Sigmoid colon (tissue), 7 donors: ENCODE measurements around the gene STOX2. TPM values are rescaled to one million over a fixed set of nuclear protein-coding genes. Genes with fewer than 3 reads are reported as not detected.
A peak's percentile ranks its signal among the peaks of the same experiment; 100 is the strongest.

Experiments used
- DNase-seq: peaks from one replicate; pipeline ENCODE4 v3.0.0-alpha.2; 2019
- H3K27ac ChIP-seq, 4 donors: fragments of 200-600 bp; sonication (generic); one replicate each; pipeline ENCODE4 v1.5.1; 2016 to 2019; ENCODE audit warnings: mild to moderate bottlenecking in 1 of 4
- H3K27me3 ChIP-seq, 3 donors: fragments of 200-600 bp; sonication (generic); one replicate each; pipeline ENCODE4 v1.5.1; 2019; ENCODE audit warnings: mild to moderate bottlenecking in 1 of 3
- H3K36me3 ChIP-seq, 4 donors: fragments of 200-600 bp; sonication (generic); one replicate each; pipeline ENCODE4 v1.5.1; 2016 to 2019
- H3K4me1 ChIP-seq, 4 donors: fragments of 200-600 bp; sonication (generic); one replicate each; pipeline ENCODE4 v1.5.1; 2017 to 2019
- H3K4me3 ChIP-seq, 4 donors: fragments of 200-600 bp; sonication (generic); one replicate each; pipeline ENCODE4 v1.5.1; 2017 to 2019; ENCODE audit warnings: mild to moderate bottlenecking in 2 of 4, moderate library complexity in 1 of 4
- H3K9me3 ChIP-seq, 4 donors: fragments of 200-600 bp in 3 of 4; sonication (generic) in 3 of 4; one replicate each; pipeline versions ENCODE4 v1.5.1 to v1.6.1; 2013 to 2019
- EP300 ChIP-seq, 4 donors: sonication (generic); formaldehyde crosslinking; IDR thresholded peaks; one replicate each; pipeline ENCODE4 v1.6.1; 2017; ENCODE audit warnings: antibody characterized with exemption in 4 of 4
- POLR2A ChIP-seq, 2 donors: fragments of 450-650 bp; IDR thresholded peaks; one replicate each; pipeline ENCODE4 v1.6.1; 2016; ENCODE audit warnings: antibody characterized with exemption in 2 of 2, mild to moderate bottlenecking in 2 of 2, moderate library complexity in 2 of 2
- POLR2AphosphoS5 ChIP-seq, 4 donors: sonication (generic); formaldehyde crosslinking; IDR thresholded peaks; one replicate each; pipeline ENCODE4 v1.6.1; 2017; ENCODE audit warnings: antibody characterized with exemption in 4 of 4
- WGBS, 2 donors: extraction: QIAGEN DNeasy Blood & Tissue Kit; methylation state at CpG; one replicate each; pipeline ENCODE4 v1.1.7; 2013; 5-methylcytosine and 5-hydroxymethylcytosine counted together
- intact Hi-C: fragments of 100-400 bp; cut with DNase I; formaldehyde crosslinking; loops from one replicate; pipeline ENCODE4 v1.15.1; 2023
- polyA plus RNA-seq, 3 donors: library from polyadenylated mRNA; stranded (reverse); fragments of 200-250 nt; gene quantifications; one replicate each; pipeline ENCODE4 v1.2.3, GENCODE V29; 2013
- total RNA-seq, 4 donors: library from RNA; depleted of rRNA; stranded (reverse); fragments of >200 nt; gene quantifications; one replicate each; pipeline ENCODE4 v1.1.0, GENCODE V29; 2016
- TF ChIP-seq, protein P1 (sequence below), 4 experiments: fragments of 450-650 bp in 3 of 4; fragments of 200-600 bp in 1 of 4; IDR thresholded peaks; one replicate each; pipeline ENCODE4 v1.5.1; 2016 to 2019; ENCODE audit warnings: antibody characterized with exemption in 4 of 4, mild to moderate bottlenecking in 3 of 4, moderate library complexity in 2 of 4
- donor health status: healthy with polysubstance abuse.
- donor health status: Bipolar disorder and iron deficiency.
- donor health status: healthy.

Gene STOX2
- total and polyA plus RNA-seq, 7 donors: under 0.01 to 9.6 (median 2.2) TPM

- no peaks in the 10 kb centered on the region for H3K27me3 ChIP-seq
- TF ChIP-seq POLR2AphosphoS5 (IDR thresholded peaks at IDR 0.05) (no peak), EP300 (IDR thresholded peaks at IDR 0.05) (no peak)
- TF ChIP-seq, protein P1, sequence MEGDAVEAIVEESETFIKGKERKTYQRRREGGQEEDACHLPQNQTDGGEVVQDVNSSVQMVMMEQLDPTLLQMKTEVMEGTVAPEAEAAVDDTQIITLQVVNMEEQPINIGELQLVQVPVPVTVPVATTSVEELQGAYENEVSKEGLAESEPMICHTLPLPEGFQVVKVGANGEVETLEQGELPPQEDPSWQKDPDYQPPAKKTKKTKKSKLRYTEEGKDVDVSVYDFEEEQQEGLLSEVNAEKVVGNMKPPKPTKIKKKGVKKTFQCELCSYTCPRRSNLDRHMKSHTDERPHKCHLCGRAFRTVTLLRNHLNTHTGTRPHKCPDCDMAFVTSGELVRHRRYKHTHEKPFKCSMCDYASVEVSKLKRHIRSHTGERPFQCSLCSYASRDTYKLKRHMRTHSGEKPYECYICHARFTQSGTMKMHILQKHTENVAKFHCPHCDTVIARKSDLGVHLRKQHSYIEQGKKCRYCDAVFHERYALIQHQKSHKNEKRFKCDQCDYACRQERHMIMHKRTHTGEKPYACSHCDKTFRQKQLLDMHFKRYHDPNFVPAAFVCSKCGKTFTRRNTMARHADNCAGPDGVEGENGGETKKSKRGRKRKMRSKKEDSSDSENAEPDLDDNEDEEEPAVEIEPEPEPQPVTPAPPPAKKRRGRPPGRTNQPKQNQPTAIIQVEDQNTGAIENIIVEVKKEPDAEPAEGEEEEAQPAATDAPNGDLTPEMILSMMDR (IDR thresholded peaks at IDR 0.05): no peak
- H3K4me1 ChIP-seq: no peaks in the 10 kb centered on the region
- DNase-seq: no peak
- intact Hi-C loops: no loop called here
- no peaks in the 10 kb centered on the region for H3K9me3 ChIP-seq
- H3K27ac ChIP-seq: peak overlapping the region in 2 of 4 donors; percentile 9 to 15
- H3K36me3 ChIP-seq: no peaks in the 10 kb centered on the region
- 78 to 84% methylated on average over 20 of the region's 20 CpGs for WGBS, 2 donors
- H3K4me3 ChIP-seq: peak overlapping the region in 2 of 4 donors; percentile 7 to 25
Observed at GRCh38 chr4:184016759-184017668, 111.9 kb downstream of the STOX2 start.

DNA sequence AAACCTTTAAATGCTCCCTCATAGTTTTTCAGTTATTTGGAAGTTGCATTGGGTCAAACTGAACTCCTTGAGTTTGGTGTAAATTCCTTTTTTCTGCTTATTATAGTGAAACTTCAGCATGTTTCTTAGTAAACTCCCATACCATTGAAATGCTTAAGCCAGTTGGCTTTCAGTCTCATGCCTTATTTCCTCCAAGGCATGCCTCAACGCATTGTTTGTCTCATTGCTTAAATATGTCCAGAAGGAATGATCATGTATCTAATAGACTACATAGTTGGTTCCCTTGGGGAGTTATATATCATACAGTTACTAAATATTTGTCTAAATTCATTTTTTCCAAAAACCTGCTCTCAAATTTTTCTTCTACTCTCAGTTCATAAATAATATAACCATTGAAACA is 114.0 kb downstream of the STOX2 start:
- no peaks in the 10 kb centered on the region for H3K9me3 ChIP-seq
- WGBS, 2 donors: 84 to 85% methylated on average over 1 of the region's 1 CpG
- TF ChIP-seq POLR2AphosphoS5 (IDR thresholded peaks at IDR 0.05): no peak
- TF ChIP-seq EP300 (IDR thresholded peaks at IDR 0.05): no peak
- no peak for TF ChIP-seq POLR2A (IDR thresholded peaks at IDR 0.05)
- TF ChIP-seq, protein P1 (IDR thresholded peaks at IDR 0.05): no peak
- H3K27ac ChIP-seq: no peak overlapping the region
- H3K4me3 ChIP-seq: no peak overlapping the region
- no peaks in the 10 kb centered on the region for H3K36me3 ChIP-seq
- no peak for DNase-seq
- no peaks in the 10 kb centered on the region for H3K4me1 ChIP-seq
- intact Hi-C loops: no loop called here
- no peaks in the 10 kb centered on the region for H3K27me3 ChIP-seq

- H3K9me3 ChIP-seq: no peaks in the 10 kb centered on the region
- intact Hi-C loops: no loop called here
- no peak overlapping the region for H3K27ac ChIP-seq
- no peaks in the 10 kb centered on the region for H3K27me3 ChIP-seq
- 89 to 90% methylated on average over 26 of the region's 26 CpGs for WGBS, 2 donors
- no peak for DNase-seq
- TF ChIP-seq, protein P1 (IDR thresholded peaks at IDR 0.05): no peak
- no peak for TF ChIP-seq POLR2A (IDR thresholded peaks at IDR 0.05)
- no peak for TF ChIP-seq POLR2AphosphoS5 (IDR thresholded peaks at IDR 0.05)
- TF ChIP-seq EP300 (IDR thresholded peaks at IDR 0.05): no peak
- H3K4me3 ChIP-seq: no peak overlapping the region
- H3K4me1 ChIP-seq: no peaks in the 10 kb centered on the region
- H3K36me3 ChIP-seq: no peaks in the 10 kb centered on the region
Observed at GRCh38 chr4:184019667-184020623, 114.8 kb downstream of the STOX2 start.

GRCh38 chr4:184021389-184021788 is 116.3 kb downstream of the STOX2 start:
- Histone ChIP-seq H3K27ac (no peak overlapping the region), H3K27me3 (no peaks in the 10 kb centered on the region), H3K9me3 (no peaks in the 10 kb centered on the region), H3K4me3 (no peak overlapping the region), H3K4me1 (no peaks in the 10 kb centered on the region), H3K36me3 (no peaks in the 10 kb centered on the region)
- 21 to 72% methylated on average over 3 of the region's 3 CpGs for WGBS, 2 donors
- no peak for TF ChIP-seq EP300 (IDR thresholded peaks at IDR 0.05)
- TF ChIP-seq POLR2AphosphoS5 (IDR thresholded peaks at IDR 0.05): no peak
- no peak for TF ChIP-seq POLR2A (IDR thresholded peaks at IDR 0.05)
- TF ChIP-seq, protein P1 (IDR thresholded peaks at IDR 0.05): no peak
- DNase-seq: no peak
- intact Hi-C loops: no loop called here
